Lower leg skin (tissue), 4 donors: Measurements from ENCODE around the gene EHBP1. TPM values are rescaled to one million over a fixed set of nuclear protein-coding genes. Genes with fewer than 3 reads are reported as not detected.

Experiments
- DNase-seq, 2 donors: peaks; one replicate each; pipeline ENCODE4 v3.0.0-alpha.2; 2019; ENCODE audit warnings: low spot score in 2 of 2
- H3K4me3 ChIP-seq: fragments of 200-600 bp; sonication (generic); 2 replicates; pipeline ENCODE4 v1.5.1; 2017; ENCODE audit warnings: mild to moderate bottlenecking, low read depth; ENCODE audit not compliant: poor library complexity, severe bottlenecking
- POLR2A ChIP-seq, 2 donors: fragments of 450-650 bp; IDR thresholded peaks; one replicate each; pipeline ENCODE4 v1.6.1; 2016 to 2017; ENCODE audit warnings: antibody characterized with exemption in 2 of 2, mild to moderate bottlenecking in 1 of 2, moderate library complexity in 1 of 2
- WGBS, 2 donors: methylation state at CpG; one replicate each; pipeline ENCODE4 v1.1.5; 2018; 5-methylcytosine and 5-hydroxymethylcytosine counted together
- intact Hi-C: fragments of 100-400 bp; cut with DNase I; formaldehyde crosslinking; loops from one replicate; pipeline ENCODE4 v1.15.0; 2023; ENCODE audit warnings: low total_unique reads
- total RNA-seq, 4 donors: library from RNA; depleted of rRNA; stranded (reverse); fragments of >200 nt; gene quantifications; one replicate each; pipeline ENCODE4 v1.1.0, GENCODE V29; 2016
- TF ChIP-seq, protein P1 (sequence below), 3 donors: fragments of 450-650 bp; IDR thresholded peaks; one replicate each; pipeline ENCODE4 v1.5.1; 2016; ENCODE audit warnings: antibody characterized with exemption in 3 of 3, mild to moderate bottlenecking in 3 of 3, moderate library complexity in 2 of 3

The EHBP1 gene
- total RNA-seq, 4 donors from 2014 or later: 33.8 to 67.8 (median 51.2) TPM

DNA sequence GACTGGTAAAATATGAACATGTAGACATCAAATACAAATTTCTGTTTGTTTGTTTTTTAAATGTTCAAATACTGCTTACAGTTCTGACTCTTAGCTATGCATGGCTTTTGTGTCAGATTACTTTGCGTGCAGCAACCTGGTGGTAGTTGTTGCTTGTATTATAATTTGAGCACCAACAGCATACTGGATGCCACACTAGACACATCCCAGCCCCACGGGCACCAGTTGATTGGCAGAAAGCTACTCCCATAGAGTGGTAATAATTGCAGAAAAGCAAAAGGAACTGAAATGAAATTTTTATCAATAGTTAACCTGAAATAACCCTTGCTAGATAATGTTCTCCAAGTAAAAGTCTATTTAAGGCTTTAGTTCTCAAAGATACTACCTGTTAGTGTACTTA lies 91.6 kb downstream of the EHBP1 start:
- WGBS, 2 donors: 65 to 75% methylated on average over 2 of the region's 2 CpGs
- no peak overlapping the region for H3K4me3 ChIP-seq
- DNase-seq: no peak
- no peak for TF ChIP-seq POLR2A (IDR thresholded peaks at IDR 0.05)
- TF ChIP-seq, protein P1, sequence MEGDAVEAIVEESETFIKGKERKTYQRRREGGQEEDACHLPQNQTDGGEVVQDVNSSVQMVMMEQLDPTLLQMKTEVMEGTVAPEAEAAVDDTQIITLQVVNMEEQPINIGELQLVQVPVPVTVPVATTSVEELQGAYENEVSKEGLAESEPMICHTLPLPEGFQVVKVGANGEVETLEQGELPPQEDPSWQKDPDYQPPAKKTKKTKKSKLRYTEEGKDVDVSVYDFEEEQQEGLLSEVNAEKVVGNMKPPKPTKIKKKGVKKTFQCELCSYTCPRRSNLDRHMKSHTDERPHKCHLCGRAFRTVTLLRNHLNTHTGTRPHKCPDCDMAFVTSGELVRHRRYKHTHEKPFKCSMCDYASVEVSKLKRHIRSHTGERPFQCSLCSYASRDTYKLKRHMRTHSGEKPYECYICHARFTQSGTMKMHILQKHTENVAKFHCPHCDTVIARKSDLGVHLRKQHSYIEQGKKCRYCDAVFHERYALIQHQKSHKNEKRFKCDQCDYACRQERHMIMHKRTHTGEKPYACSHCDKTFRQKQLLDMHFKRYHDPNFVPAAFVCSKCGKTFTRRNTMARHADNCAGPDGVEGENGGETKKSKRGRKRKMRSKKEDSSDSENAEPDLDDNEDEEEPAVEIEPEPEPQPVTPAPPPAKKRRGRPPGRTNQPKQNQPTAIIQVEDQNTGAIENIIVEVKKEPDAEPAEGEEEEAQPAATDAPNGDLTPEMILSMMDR (IDR thresholded peaks at IDR 0.05): no peak
- intact Hi-C loops: no loop called here

DNA sequence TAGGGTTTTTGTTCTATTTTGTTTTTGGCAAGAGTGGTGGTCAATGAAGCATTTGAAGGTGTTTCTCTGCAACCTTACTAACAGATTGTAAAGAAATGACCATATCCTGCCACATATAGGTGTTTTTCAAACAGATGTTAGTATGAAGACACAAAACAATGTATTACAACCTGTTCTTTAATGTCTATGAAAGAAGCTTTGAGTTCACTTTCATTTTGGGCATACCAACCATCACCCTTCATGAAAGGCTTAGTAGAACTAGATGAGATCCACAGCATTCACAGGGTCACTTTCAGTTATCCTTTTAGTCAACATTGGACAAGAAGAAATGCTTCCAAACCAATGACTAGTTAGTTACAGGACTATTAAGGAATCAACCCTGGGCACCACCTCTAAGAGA lies 95.1 kb downstream of the EHBP1 start:
- no peak for DNase-seq
- H3K4me3 ChIP-seq: no peak overlapping the region
- no peak for TF ChIP-seq POLR2A (IDR thresholded peaks at IDR 0.05)
- TF ChIP-seq, protein P1 (IDR thresholded peaks at IDR 0.05): no peak
- intact Hi-C loops: no loop called here

DNA sequence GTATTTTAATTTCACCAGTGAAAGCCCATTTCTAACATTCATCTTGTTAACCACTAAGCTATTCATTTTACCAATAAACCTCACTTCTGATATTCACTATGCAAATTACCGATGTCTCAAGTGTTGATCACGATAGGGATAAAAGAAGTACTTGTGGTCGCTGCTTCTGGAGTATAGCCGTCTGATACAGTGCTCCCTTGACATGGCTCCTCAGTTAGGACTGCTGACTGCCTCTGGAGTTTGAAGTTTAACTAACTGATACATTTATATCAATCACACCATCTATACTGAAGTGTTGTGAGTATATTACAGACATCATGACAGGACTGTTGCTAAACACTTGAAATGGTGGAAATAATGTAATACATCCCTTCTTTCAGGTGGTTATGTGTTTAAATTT lies 95.6 kb downstream of the EHBP1 start:
- intact Hi-C loops: no loop called here
- no peak for DNase-seq
- TF ChIP-seq POLR2A (IDR thresholded peaks at IDR 0.05): no peak
- TF ChIP-seq, protein P1 (IDR thresholded peaks at IDR 0.05): no peak
- 94% methylated on average over 4 of the region's 4 CpGs for WGBS, 2 donors
- H3K4me3 ChIP-seq: no peak overlapping the region

DNA sequence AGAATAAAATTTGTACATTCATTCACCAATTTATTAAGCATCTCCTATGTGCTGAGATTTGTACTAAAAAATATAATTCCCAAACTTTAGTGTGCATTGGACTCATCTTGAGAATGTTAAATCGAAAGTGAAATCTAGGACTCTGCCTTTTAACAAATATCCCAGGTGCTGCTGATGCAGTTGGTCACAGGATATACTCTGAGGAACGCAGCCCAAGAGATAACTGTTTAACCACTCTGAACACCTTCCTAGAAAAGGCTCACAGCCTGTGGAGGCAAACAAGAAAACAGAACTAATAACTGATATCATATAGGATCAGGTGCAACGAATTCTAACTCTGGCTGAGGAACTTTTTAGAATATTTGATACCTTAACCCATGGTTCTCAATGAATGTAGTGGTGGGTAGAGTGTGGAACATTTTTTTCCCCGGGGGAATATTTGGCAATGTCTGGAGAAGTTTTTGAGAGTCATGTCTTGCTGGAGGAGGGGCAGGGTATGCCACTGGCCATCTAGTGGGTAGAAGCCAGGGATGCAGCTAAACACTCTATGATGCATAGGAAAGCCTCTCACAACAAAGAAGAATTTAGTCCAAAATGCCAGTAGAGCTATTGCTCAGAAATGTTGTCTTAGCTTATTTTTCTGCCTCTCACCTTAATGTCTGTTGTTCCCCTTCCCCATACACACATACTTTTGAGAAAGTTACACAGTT lies 96.5 kb downstream of the EHBP1 start:
- no peak overlapping the region for H3K4me3 ChIP-seq
- 83 to 89% methylated on average over 4 of the region's 4 CpGs for WGBS, 2 donors
- intact Hi-C loops: no loop called here
- no peak for DNase-seq
- TF ChIP-seq, protein P1 (IDR thresholded peaks at IDR 0.05): no peak
- TF ChIP-seq POLR2A (IDR thresholded peaks at IDR 0.05): no peak

DNA sequence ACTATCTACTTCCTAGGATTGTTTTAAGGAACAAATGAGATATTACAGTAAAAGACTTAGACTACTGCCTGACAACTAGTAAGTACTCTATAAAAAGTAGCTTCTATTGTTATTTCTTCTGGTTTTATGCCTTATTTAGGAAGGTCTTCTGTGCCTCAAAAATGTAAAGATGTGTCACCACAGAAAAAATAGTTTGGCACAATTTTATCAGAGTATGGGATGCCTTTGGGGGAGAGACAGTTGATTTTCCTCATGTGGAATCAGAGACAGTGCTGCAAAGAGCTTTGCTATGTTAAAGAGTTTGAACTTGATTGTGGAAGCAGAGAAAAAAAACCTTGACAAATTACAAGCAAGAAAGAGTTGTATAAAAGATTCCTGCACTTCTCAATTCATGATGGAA lies 98.4 kb downstream of the EHBP1 start:
- intact Hi-C loops: no loop called here
- DNase-seq: no peak
- H3K4me3 ChIP-seq: no peak overlapping the region
- TF ChIP-seq POLR2A (IDR thresholded peaks at IDR 0.05): no peak
- TF ChIP-seq, protein P1 (IDR thresholded peaks at IDR 0.05): no peak

DNA sequence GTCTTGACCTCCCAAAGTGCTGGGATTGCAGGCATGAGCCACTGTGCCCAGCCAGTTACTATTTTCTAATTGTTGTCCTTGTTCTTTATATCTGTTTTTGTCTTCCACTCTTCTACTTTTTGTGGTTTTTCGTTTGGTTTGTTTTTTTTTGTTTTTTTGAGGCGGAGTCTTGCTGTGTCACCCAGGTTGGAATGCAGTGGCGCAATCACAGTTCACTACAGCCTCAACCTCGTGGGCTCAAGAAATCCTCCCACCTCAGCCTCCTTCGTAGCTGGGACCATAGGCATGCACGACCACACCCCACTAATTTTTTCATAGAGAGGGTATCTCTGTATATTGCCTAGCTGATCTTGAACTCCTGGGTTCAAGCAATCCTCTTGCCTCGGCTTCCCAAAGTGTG lies 100.7 kb downstream of the EHBP1 start:
- intact Hi-C loops: no loop called here
- 96 to 97% methylated on average over 7 of the region's 7 CpGs for WGBS, 2 donors

More for the DNA sequence above, 100.7 kb downstream of the EHBP1 start:
- no peak overlapping the region for H3K4me3 ChIP-seq
- no peak for TF ChIP-seq POLR2A (IDR thresholded peaks at IDR 0.05)
- TF ChIP-seq, protein P1 (IDR thresholded peaks at IDR 0.05): no peak
- DNase-seq: no peak
